IPS-18c (cell line): ENCODE measurements around the gene TBCD.

ENCODE experiments used
- H3K4me3 ChIP-seq: 2 replicates; pipeline ENCODE4 v1.7.0; 2013; ENCODE audit warnings: low read depth, mild to moderate bottlenecking, low read length, moderate library complexity; ENCODE audit not compliant: insufficient read depth
- H3K9me3 ChIP-seq: one replicate; pipeline ENCODE4 v1.6.1; 2013; ENCODE audit warnings: mild to moderate bottlenecking, low read length, moderate library complexity; ENCODE audit not compliant: control insufficient read depth, insufficient read depth

Gene TBCD

GRCh38 chr17:82864713-82865248 lies 112.9 kb downstream of the TBCD start:
- Histone ChIP-seq H3K9me3 (no peaks in the 10 kb centered on the region), H3K4me3 (no peak overlapping the region)

DNA sequence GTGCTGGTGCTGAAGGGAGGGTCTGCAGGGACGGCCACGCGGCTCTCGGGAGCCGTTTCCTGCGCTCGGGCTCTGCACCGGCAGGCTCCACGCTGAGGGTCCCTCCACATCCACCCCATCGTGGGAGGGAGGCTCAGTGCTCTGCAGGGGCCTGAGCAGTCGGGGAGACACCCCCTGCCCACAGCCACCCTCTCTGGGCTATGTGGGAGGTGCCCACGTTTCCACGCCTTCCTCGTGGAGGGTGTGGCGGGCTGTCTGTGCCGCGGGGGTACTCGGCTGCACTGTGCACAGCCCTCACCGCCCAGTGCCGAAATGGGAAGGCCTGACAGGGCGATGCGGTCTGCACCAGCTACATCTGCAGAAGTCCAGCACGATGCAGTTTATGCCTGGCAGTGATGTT lies 113.4 kb downstream of the TBCD start:
- Histone ChIP-seq H3K9me3 (no peaks in the 10 kb centered on the region), H3K4me3 (no peak overlapping the region)

DNA sequence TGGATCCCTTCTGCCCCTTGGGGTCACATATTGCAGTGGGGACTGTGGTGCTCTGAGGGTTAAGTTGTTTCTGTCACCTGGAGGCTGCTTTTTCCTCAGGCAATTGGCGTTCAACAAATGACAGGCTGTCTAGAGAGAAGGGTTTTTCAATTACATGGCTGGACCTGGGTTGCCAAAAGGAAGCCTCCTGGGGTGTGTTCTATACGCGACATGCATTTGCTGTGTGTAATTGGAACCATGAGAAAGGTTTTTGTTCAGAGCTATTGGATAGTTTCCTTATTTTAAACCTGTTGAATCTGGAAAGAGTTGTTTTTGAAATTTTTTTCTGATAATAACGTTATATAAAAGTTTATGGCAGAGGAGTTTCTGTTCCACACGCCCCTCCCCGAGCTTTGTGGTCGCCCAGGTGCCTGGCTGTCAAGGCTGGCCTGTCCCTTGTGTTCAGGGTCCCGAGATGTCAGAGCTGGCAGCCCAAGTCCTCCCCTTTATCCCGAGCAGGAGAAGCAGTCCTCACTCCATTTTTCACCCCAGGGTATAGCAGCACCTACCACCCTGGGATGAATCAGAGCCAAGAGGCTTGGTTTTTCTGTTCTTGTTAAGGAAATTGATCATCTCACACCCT lies 114.0 kb downstream of the TBCD start:
- Histone ChIP-seq H3K4me3 (no peak overlapping the region), H3K9me3 (no peaks in the 10 kb centered on the region)

DNA sequence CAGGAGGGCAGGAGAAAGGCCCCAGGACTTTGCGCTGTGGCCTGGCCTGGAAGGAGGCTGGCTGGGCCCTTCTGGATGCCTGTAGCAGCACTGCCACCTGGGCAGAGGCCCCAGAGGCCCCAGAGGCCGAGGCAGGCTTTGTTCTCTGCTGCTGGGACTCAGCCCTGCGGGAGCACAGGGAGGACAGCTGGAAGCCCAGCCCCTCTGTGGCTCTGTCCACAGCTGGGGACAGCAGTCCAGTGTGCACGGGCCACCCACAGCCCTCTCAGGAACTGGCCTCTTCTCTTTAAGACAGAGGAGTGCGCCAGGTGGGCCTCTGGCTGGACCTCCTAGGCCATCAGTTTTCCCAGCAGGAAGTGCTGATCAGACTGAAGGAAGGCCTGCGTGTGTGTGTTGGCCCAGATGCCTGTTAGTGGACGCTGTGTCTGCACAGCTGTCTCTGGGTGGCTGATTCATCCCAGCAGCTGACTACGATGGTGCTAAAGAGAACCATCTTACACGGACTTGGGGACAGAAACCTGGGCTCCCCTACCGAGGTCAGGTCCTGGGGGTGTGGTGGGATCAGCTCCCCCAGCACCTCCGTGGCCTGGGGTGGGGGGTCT lies 114.8 kb downstream of the TBCD start:
- Histone ChIP-seq H3K9me3 (no peaks in the 10 kb centered on the region), H3K4me3 (no peak overlapping the region)

- Histone ChIP-seq H3K9me3 (no peaks in the 10 kb centered on the region), H3K4me3 (no peak overlapping the region)
Observed at GRCh38 chr17:82867763-82868325, 116.0 kb downstream of the TBCD start.

DNA sequence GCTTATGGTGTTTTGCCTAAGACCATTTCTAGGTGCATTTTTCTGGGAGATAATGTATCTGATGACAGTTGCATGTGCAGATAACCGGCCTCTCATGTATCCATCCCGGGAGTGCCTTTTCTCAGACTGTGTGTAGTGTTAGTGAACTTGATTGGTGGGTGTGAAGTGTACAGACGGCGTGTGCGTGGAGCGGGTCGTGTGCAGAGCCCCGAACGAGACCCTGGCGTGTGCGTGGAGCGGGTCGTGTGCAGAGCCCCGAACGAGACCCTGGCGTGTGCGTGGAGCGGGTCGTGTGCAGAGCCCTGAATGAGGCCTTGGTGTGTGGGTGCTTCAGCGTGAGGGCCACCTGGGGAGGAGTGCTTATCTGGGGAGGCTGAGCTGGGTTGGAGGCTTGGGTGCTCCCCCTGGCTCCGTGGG lies 116.9 kb downstream of the TBCD start:
- no peak overlapping the region for H3K4me3 ChIP-seq
- no peaks in the 10 kb centered on the region for H3K9me3 ChIP-seq

DNA sequence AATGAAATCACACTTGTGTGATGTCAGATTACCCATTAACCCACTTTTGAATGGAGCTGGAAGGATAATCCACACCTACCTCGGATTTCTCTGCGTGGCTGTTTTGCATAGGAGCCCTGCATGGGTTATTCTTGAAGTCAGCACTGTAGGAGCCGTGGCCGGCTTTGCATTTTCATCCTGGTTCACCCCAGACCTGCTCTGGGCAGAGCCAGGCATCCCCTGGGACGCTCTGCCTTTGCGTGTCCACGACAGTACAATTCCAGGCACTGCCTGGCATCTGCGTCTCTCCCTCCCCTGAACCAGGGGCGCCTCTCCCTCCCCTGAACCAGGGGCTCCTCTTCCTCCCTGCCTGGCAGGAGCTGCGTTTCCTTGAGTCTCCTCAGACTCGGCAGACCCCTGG lies 117.7 kb downstream of the TBCD start:
- Histone ChIP-seq H3K9me3 (no peaks in the 10 kb centered on the region), H3K4me3 (no peak overlapping the region)

DNA sequence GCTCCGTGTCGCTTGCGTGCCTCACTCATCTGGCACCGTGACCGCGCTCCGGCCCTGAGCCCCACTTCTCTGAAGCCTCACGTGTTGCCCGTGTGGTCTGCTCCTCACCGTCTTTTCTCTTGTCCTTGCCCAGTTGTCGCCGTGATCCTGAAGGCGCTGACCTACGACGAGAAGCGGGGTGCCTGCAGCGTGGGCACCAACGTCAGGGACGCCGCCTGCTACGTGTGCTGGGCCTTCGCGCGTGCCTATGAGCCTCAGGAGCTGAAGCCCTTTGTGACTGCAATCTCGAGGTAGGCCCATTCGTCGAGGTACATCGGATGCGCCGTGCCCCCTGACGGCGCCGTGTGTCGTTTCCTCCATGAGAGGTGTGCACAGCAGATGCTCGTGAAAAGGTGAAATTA lies 118.2 kb downstream of the TBCD start:
- no peaks in the 10 kb centered on the region for H3K9me3 ChIP-seq
- no peak overlapping the region for H3K4me3 ChIP-seq

DNA sequence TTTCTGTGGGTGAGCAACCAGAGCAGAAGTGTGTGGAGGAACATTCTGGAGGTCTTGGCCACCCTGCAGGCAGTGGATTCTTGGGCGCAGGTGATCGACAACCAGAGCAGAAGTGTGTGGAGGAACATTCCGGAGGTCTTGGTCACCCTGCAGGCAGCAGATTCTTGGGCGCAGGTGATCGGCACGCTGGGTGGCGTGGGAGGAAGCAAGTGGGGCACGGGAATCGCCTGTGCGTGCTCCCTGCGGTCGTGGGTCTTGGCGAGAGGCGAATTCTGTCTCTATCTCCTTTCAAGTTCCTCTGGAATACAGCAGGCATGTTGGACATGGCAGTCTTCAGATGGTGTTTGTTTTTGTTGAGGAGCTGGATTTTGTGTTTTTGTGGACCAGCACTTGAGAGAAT lies 118.7 kb downstream of the TBCD start:
- no peak overlapping the region for H3K4me3 ChIP-seq
- no peaks in the 10 kb centered on the region for H3K9me3 ChIP-seq

DNA sequence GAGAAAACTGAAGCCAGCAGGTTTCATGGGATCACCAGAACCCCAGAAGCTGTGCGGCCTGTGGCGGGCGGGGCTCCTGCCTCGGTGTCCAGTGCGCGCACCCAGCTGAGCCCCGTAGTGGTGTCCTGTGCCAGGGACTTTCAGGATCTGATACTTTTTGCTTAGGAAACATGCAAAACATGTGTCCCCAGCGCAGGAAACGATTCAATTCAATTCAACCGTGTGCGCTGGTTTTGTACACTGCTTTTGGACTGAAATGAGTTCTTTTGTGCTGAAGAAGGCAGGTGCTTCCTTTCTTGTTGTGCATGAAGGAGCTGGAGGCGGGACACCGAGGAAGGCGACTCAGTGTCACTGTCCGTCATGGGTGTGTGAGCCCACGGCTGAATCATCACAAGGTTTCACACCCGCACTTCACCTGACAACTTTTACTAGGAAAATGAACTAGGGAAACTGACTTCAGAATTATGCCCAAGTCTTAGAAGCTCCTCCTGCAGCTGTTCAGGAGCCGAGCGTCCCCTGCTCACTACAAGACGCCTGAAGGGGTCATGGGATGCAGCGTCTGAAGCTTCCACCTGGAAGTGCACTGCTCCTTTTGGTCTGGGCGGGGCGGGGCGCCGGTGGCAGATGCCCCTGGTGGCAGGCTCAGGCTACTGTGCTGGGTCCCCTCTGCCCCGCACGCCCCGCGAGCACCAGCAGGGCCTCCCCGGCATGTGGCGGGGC lies 119.4 kb downstream of the TBCD start:
- H3K4me3 ChIP-seq, result no peak overlapping the region
- no peaks in the 10 kb centered on the region for H3K9me3 ChIP-seq

- no peak overlapping the region for H3K4me3 ChIP-seq
- no peaks in the 10 kb centered on the region for H3K9me3 ChIP-seq
Observed at GRCh38 chr17:82871776-82872561, 120.1 kb downstream of the TBCD start.

DNA sequence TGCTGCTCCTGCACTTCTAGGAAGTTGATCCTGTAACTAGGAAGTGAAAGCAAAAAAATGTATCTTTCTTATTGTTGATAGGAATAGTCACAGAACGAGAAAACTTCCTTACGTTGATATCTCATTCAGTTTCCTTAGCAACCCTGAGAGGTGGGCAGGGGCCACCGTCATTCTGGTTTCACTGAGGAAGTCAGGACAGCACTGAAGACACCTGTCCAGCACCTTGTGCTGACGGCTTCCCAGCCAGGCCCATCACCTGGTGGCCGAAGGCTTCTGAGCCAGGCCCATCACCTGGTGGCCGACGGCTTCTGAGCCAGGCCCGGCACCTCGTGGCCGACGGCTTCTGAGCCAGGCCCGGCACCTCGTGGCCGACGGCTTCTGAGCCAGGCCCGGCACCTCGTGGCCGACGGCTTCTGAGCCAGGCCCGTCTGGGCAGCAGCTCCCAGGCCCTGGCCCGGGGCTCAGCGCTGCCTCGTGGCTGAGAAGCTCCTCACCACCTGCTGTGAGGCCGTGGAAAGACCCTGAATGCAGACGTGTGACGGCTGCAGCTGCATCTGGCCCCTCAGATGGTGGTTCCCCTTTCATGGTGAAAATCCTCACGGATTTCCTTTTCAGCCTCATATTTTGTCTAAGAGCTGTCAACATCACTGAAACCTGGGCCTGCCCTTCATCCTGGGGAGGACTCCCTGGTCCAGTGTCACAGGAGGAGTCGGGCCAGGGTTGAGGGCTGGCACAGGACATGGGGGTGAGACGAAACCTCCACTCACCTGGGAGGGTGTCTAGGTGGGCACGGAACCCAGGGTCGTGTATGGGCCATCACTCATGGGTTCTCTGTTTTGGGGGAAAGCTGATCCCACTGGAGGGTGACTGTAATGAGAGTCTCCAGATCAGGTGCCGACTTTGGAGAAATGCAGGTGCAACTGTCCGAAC lies 121.0 kb downstream of the TBCD start:
- Histone ChIP-seq H3K9me3 (no peaks in the 10 kb centered on the region), H3K4me3 (no peak overlapping the region)

- H3K4me3 ChIP-seq, result no peak overlapping the region
- no peaks in the 10 kb centered on the region for H3K9me3 ChIP-seq
Observed at GRCh38 chr17:82873521-82873920, 121.7 kb downstream of the TBCD start.

- no peaks in the 10 kb centered on the region for H3K9me3 ChIP-seq
- no peak overlapping the region for H3K4me3 ChIP-seq
Observed at GRCh38 chr17:82874011-82874835, 122.4 kb downstream of the TBCD start.

DNA sequence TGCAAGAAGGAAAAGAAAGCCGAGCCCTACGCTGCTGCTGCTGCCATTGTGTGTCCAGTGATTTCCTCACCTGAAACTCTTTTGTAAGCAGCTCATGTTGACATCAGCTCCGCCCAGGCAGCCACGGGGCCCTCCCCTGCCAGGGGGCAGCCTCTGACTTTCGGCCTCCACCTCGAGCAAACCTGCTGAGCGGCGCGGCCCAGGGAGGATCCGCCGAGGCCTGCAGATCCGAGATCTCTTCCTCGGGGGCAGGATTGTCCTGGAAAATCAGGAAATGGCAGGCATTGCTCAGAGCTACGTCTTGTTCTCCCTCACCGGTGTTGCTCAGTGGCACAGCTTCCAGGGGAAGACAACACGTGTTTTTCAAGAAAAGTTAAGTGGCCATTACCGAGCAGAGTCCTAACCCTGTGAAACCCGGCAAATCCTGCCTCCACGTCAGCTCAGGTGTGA lies 123.6 kb downstream of the TBCD start:
- Histone ChIP-seq H3K4me3 (no peak overlapping the region), H3K9me3 (no peaks in the 10 kb centered on the region)

DNA sequence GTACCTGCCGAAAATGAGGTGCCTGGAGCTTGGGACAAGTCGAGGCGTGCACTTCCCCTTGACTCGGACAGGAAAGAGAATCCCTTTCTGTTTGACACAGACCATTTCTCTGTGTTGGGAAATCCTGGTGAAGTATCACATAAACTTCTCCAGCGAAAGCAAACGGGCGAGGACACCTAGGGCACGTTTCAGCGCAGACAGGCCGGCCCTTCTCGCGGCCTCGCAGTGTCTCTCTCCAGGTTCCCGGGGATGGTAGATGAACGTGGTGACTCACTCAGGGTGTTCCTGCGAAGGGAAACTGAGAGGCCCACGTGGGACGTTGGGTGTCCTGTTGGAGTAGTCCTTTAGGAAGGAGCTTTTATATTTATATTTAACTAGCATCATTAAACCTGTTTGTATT lies 124.3 kb downstream of the TBCD start:
- H3K9me3 ChIP-seq, result no peaks in the 10 kb centered on the region
- no peak overlapping the region for H3K4me3 ChIP-seq
